Measurements from ENCODE around the gene BLCAP.
"Not testable (repeated sequence)": the region's sequence is repeated elsewhere in the genome, so short reads cannot be mapped to it uniquely, and the experiment has no call there.

The BLCAP gene

DNA sequence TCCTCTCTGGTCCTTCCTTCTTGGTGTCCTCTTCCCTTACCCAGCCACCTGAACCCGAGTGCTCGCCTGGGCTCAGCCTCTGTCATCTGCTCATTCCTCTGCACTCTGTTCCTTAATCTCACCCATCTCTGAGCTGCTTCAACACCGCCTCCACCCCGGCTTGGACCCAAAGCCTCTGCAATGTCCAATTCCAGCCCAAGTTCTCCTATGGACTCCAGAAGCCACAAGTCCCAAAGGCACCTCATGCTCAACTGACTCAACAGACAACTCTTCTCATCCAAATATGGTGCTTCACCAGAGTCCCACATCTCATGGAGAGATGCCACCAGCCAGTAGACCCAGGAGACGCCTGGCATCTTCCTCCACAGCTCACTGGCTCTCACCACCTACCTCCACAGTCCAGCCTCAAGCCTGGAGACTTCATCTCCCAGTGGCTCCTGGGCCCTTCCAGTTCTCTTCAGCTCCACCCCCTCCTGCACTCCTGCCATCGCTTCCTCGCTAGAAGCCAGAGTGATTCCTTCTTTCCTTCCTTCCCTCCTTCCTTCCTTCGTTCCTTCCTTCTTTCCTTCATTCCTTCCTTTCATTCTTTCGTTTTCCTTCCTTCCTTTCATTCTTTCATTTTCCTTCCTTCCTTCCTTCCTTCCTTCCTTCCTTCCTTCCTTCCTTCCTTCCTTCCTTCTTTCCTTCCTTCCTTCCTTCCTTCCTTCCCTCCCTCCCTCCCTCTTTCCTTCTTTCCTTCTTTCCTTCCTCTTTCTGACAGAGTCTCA, 47.6 kb downstream of the BLCAP start:
- no peak for DNase-seq

DNA sequence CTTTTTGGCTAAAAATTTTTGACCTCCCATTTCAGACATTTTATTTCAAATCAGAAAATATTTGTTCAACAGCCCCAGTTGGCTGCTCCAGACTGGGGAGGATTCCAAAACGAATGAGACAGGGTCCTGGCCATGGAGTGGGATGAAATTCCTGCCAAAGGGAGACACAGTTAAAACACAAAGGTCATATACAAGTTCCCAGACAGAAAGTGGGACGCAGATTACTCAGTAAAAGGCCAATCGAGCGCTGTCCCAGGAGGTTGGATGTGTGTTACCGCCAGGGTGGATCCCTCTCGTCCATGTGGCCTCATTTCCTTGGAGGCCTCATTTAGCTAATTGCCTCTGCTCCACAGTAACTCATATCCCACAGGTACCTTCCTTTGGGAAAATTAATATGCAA, 48.4 kb downstream of the BLCAP start:
- no peak for DNase-seq

DNA sequence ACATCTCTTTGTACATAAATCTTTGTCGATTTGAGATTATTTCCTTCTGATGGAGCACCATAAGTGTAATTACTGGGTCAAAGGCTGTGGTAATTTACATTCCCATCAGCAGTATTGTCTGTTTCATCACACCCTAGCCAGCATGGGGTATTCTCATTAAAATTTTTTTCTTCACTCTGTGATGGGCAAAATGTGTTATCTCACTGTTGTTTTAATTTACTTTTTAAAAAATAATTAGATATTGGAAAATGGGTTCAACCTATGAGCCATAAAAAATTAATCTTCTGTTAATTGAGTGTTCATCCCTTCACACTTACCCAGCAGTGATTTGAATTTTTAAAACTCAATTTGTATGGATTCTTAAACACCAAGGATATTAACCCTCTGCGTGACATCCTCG, 50.6 kb downstream of the BLCAP start:
- DNase-seq = no peak

DNA sequence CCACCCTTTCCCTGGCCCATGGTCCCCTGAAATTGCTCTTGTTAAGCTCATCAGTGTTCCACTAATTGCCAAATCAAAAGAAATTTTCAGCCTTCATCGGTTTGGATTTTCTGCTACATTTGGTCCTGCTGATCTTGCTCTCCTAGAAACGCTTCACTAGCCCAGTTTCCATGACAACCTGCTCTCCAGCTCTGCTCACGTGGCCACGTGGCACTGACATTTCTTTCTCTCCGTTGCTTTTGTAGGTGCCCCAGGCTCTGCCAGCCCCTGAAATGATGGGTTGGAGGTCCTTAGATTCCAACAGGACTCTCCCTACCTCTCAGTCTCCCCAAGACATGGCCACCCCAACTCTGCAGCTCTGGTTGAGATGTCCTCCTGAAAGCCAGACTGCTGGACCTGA, 52.4 kb downstream of the BLCAP start:
- DNase-seq = no peak

DNA sequence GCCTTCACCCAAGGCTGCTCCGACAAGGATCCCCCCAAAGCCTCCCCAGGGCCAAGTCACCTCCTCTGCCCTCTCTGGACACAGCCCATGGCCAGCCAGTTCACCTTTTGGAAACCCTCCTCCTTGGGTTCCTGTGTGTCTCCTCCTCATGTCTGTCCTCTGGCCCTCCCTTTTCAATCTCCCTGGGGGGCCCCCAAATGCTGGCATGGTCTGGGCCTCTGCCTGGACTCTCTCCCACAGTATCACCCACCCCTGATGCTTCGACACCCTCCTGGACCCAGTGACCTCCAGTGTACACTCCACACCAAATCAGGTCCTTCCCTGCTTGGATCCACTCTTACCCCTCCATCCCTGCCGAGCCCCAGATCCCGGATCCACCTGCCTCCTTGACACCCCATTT, 53.3 kb downstream of the BLCAP start:
- DNase-seq = no peak

DNA sequence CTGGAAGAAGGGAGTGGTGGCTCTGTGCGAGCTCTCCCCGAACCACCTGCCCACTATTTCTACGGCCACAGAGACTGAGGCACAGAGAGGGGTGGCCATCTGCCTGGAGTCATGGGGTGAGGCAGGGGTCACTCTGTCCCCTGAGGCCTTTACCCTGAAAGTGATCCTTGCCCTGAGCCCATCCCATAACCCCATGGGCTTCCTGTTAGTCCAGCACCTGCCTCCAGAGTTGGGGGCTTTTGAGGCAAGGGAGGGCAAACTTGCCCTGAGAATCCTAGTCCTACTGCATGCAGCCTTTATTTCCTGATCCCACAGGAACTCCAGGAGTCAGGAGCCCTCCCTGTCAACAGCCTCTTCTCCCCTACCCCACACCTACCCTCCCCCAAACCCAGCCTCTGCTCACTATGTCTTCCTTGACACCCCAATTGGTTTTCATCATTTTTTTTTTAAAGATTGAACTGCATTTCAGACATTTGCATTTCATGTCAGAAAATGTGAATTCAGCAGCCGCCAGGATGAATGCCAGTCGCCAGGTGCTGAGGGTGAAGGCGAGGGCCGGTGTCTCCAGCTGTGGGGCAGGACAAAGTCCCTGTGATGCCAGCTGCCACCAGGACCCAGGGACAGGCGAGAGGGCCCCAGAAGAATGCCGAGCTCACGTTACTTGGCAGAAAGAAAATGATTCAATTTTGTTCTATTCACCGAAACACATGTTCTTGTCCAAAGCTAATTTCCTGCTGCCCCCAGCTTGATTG, 54.3 kb downstream of the BLCAP start:
- no peak for DNase-seq

DNA sequence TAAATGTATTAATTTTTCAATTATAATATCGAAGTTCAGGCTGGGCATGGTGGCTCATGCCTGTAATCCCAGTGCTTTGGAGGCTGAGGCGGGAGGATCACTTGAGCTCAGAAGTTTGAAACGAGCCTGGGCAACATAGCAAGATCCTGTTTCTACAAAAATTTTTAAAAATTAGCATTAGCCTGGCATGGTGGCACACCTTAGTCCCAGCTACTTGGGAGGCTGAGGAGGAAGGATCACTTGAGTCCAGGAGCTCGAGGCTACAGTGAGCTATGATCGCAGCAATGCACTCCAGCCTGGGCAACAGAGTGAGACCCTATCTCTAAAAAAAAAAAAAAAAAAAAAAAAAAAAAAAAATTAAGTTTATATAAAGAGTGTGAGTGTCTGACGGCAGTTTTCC, 55.2 kb downstream of the BLCAP start:
- not testable (repeated sequence) for DNase-seq

DNA sequence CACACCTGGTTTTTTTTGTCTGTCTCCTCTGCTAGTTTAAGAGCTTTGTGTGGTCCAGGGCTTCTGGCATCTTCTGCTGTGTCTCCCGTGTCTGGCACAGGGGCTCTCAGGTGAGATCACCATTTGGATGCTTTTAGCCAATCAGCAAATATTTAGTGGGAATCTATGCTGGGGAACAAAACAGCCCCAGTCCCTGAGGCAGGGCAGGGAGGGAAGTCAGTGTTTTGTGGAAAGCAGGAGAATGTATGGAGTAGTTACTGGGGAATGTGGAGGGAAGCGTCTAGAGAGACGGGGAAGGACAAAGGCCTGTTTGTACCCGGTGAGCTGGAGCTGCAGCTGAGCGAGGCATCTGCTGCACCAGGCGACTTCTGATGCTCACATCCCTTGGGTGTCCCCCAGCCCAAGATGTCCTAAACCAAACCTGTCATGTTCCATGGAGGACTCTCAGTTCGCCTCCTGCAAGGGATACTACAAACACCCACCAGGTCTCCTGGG, 55.9 kb downstream of the BLCAP start:
- DNase-seq = no peak

DNA sequence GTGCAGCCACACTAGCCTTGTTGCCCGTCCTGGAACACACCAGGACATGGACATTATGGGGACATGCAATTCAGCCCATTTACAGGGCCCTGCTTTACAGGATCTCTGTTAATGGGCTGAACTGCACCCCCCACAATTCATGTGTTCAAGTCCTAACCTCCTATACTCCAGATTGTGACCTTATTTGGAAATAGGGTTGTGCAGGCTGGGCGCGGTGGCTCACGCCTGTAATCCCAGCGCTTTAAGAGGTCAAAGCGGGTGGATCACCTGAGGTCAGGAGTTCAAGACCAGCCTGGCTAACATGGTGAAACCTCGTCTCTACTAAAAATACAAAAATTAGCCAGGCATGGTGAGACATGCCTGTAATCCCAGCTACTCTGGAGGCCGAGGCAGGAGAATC, 57.5 kb downstream of the BLCAP start:
- not testable (repeated sequence) for DNase-seq

DNA sequence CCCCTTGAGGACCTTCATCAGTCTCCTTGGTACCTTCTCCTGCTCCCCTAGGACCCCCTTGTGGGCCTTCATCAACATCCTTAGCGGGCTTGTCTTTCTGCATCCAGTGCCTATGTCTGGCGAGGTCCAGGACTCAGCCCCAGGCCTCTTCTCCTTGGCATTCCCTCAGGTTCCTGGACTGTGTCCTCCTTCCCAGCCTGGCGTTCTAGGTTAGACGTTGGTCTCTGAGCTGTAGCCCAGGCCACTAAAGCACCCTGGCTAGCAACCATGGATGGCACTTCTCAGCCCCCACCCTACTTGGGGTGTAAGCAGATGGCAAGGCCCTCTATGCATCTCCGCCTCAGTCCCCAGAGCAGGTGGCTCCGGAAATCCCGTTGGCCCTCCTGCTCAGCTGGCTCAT, 58.1 kb downstream of the BLCAP start:
- no peak for DNase-seq

DNA sequence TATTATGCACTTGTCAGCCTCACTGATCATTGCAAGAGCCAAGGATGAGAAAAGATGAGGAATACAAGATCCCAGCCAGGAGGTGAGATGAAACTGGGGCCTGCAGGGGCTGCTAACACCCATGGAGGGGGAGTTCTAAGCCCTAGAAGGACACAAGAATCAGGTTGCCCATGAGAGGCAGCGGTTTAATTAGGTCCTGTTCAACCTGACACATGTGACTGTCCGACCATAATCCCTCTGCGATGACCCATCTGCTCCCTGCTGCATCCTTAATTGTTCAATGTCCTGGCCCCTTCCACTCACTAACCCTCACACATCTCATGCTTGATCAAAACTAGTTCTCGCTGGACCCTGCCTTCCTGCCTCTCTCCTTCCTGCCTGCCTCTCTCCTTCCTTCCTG, 58.8 kb downstream of the BLCAP start:
- DNase-seq = no peak
